Panc1 (cell line): ENCODE data around the gene CYP11A1.

Experiments
- CTCF ChIP-seq: fragments of 450-650 bp; IDR thresholded peaks from 2 replicates; pipeline ENCODE4 v1.5.1; 2017; ENCODE audit warnings: mild to moderate bottlenecking
- POLR2AphosphoS5 ChIP-seq: IDR thresholded peaks from 2 replicates; pipeline ENCODE4 v1.6.1; 2012; ENCODE audit warnings: mild to moderate bottlenecking, low read depth, low read length, moderate library complexity
- REST ChIP-seq, 2 experiments: IDR thresholded peaks; 2 replicates each; pipeline ENCODE4 v1.6.1; 2011 to 2012; ENCODE audit warnings: low read depth in 2 of 2, control low read depth in 1 of 2, low read length in 1 of 2, mild to moderate bottlenecking in 1 of 2, moderate library complexity in 1 of 2; ENCODE audit not compliant: insufficient read depth in 1 of 2
- SIN3A ChIP-seq: IDR thresholded peaks from 2 replicates; pipeline ENCODE4 v1.6.1; 2012; ENCODE audit warnings: low read depth, mild to moderate bottlenecking, low read length, moderate library complexity, borderline replicate concordance; ENCODE audit not compliant: insufficient read depth
- TCF7L2 ChIP-seq: IDR thresholded peaks from 2 replicates; pipeline ENCODE4 v1.6.1; 2011; ENCODE audit warnings: mild to moderate bottlenecking, low read depth, low read length, inconsistent platforms

GRCh38 chr15:74347757-74348250 is 19.6 kb downstream of the CYP11A1 start:
- TF ChIP-seq CTCF (no peak), REST (IDR thresholded peaks at IDR 0.05; ENCODE audit: insufficient read depth in 1 of 2, low read depth in 2 of 2, low read length in 1 of 2) (no peak), TCF7L2 (no peak), POLR2AphosphoS5 (no peak), SIN3A (no peak)
